GM12801 (cell line): ENCODE results near the gene INTS6.

Experiments used
- CTCF ChIP-seq: IDR thresholded peaks from one replicate; pipeline ENCODE4 v1.5.1; 2011; ENCODE audit warnings: control low read depth; ENCODE audit not compliant: insufficient read length; ENCODE audit errors: extremely low read depth

Gene INTS6

GRCh38 chr13:51332566-51333361, 120.1 kb downstream of the INTS6 start:
- no peak for TF ChIP-seq CTCF

DNA sequence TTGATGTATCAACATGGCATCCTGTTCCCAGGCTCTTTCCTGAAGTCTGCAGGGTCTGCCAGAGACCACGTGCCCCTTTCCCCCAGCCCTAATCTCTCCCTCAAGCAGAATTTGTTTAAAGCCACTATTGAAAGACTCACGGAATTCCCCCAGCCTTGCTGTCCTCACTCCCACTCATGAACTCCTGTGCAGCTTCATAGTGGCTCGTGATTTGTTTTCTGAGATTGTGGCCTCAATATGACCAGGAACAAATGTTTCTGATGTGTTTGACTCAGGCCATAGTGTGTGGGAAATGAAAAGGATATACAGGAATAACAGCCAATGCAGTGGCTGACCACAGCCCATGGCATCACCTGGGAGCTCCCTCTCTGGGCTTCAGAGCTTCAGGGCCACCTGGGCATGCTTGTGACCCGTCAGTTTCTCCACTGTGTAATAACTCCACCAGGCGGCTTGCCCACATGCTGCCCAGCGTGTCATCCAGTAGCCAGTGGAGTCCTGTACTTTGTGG, 121.4 kb downstream of the INTS6 start:
- no peak for TF ChIP-seq CTCF

- no peak for TF ChIP-seq CTCF
These were observed 122.0 kb downstream of the INTS6 start for GRCh38 chr13:51330791-51331190.

DNA sequence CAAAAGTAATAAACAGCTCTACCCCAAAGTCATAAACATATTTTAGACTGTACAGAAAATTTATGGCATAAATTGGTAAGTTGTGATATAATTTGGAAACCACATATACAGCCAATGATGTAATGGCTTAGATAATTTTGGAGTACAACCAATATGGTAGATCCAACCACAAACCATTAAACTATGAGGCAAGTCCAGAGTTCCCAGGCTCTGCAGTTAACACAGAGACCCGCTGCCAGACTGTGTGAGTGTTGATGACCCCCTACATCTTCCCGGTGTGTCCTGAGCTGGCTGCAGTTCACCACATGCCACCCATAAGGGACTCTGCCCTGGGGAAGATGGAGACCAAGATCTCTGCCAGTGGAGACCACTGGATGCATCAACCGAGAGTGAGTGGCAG, 123.2 kb downstream of the INTS6 start:
- no peak for TF ChIP-seq CTCF

GRCh38 chr13:51328488-51328887, 124.3 kb downstream of the INTS6 start:
- TF ChIP-seq CTCF: no peak

DNA sequence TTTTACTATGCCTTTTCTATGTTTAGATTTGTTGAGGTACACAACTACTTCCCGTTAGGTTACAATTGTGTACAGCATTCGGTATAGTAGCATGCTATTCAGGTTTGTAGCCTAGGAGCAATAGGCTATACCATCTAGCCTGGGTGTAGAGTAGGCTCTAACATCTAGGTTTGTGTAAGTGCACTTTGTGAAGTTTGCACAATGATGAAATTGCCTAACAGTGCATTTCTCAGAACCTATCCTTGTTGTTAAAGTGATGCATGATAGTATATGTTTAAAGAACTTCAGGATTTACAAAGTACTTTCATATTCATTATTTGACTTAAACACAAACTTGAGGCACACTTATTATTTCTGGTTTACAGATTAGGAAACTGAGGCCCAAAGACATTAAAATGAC, 124.9 kb downstream of the INTS6 start:
- TF ChIP-seq CTCF: no peak

- TF ChIP-seq CTCF: no peak
These were observed 126.1 kb downstream of the INTS6 start for GRCh38 chr13:51326777-51327176.

DNA sequence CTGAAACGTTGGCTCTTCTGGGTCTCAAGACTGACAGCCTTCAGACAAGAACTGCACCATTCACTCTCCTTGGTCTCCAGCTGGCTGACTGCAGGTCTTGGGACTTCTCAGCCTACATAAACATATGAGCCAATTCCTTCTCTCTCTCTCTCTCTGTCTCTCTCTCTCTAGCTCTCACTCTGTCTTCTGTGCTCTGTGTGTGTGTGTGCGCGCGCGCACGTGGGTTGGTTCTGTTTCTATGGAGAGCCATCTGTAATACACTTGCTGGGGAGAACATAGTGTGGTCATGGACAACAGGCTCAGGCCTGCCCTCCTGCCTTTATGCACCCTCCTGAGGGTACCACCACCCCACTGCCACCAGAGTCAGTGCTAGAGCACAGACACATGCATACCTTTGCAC, 127.0 kb downstream of the INTS6 start:
- TF ChIP-seq CTCF: no peak
